GM23338 (cell line): ENCODE results near the gene TSKS. TPM values are rescaled to one million over a fixed set of nuclear protein-coding genes. Genes with fewer than 3 reads are reported as not detected.

Experiments used
- ATAC-seq: fragments of 200-7000 bp; cut with Tn5 transposase; 3 replicates; pipeline ENCODE4 v1.9.1; 2020
- DNase-seq: peaks from one replicate; pipeline ENCODE4 v3.0.0-alpha.2; 2015; ENCODE audit warnings: low spot score
- H2AFZ ChIP-seq: fragments of 200-600 bp; sonication (generic); 2 replicates; pipeline ENCODE4 v1.8.0; 2016; ENCODE audit warnings: antibody characterized with exemption, mild to moderate bottlenecking, moderate library complexity
- H3F3A ChIP-seq: fragments of 200-600 bp; sonication (generic); replicated peaks from 2 replicates; pipeline ENCODE4 v1.8.0; 2017; ENCODE audit warnings: antibody characterized with exemption, mixed run types, low read depth
- H3K27ac ChIP-seq: fragments of 200-600 bp; sonication (generic); 2 replicates; pipeline ENCODE4 v1.6.1; 2016; ENCODE audit warnings: low read depth
- H3K27me3 ChIP-seq: fragments of 200-600 bp; sonication (generic); 2 replicates; pipeline ENCODE4 v1.8.0; 2016; ENCODE audit warnings: mild to moderate bottlenecking, mixed run types, moderate library complexity; ENCODE audit not compliant: insufficient read depth
- H3K36me3 ChIP-seq: fragments of 200-600 bp; sonication (generic); 2 replicates; pipeline ENCODE4 v1.8.0; 2016; ENCODE audit warnings: mild to moderate bottlenecking; ENCODE audit not compliant: insufficient read depth
- H3K4me1 ChIP-seq: fragments of 200-600 bp; sonication (generic); 2 replicates; pipeline ENCODE4 v1.8.0; 2016; ENCODE audit warnings: mild to moderate bottlenecking, moderate library complexity; ENCODE audit not compliant: insufficient read depth
- H3K4me2 ChIP-seq: fragments of 200-600 bp; sonication (generic); 2 replicates; pipeline ENCODE4 v1.7.1; 2017; ENCODE audit warnings: mixed run types
- H3K4me3 ChIP-seq: fragments of 200-600 bp; sonication (generic); 2 replicates; pipeline ENCODE4 v1.6.1; 2016; ENCODE audit warnings: mixed run types
- H3K79me2 ChIP-seq: fragments of 200-600 bp; sonication (generic); replicated peaks from 2 replicates; pipeline ENCODE4 v1.8.0; 2017; ENCODE audit warnings: mild to moderate bottlenecking; ENCODE audit not compliant: insufficient read depth
- H3K9me2 ChIP-seq: fragments of 200-600 bp; sonication (generic); 2 replicates; pipeline ENCODE4 v1.8.0; 2017; ENCODE audit not compliant: insufficient read depth
- H4K20me1 ChIP-seq: fragments of 200-600 bp; sonication (generic); replicated peaks from 2 replicates; pipeline ENCODE4 v1.8.0; 2017; ENCODE audit warnings: mild to moderate bottlenecking; ENCODE audit not compliant: insufficient read depth
- H3K27ac Mint-ChIP-seq: 2 replicates; pipeline ENCODE4 v1.8.0; 2020; ENCODE audit warnings: inconsistent platforms, mild to moderate bottlenecking, moderate library complexity, mixed read lengths
- H3K27me3 Mint-ChIP-seq: 3 replicates; pipeline ENCODE4 v1.8.0; 2022; ENCODE audit warnings: low read depth, mild to moderate bottlenecking, moderate library complexity, mixed read lengths, inconsistent platforms; ENCODE audit not compliant: insufficient read depth, poor library complexity
- H3K36me3 Mint-ChIP-seq: 3 replicates; pipeline ENCODE4 v1.8.0; 2021; ENCODE audit warnings: low read depth, mild to moderate bottlenecking, inconsistent platforms, moderate library complexity, mixed read lengths
- H3K4me1 Mint-ChIP-seq: 3 replicates; pipeline ENCODE4 v1.8.0; 2020; ENCODE audit warnings: mild to moderate bottlenecking, inconsistent platforms, mixed read lengths
- H3K4me3 Mint-ChIP-seq: 3 replicates; pipeline ENCODE4 v1.8.0; 2021; ENCODE audit warnings: moderate library complexity, mild to moderate bottlenecking, inconsistent platforms, mixed read lengths
- H3K9me3 Mint-ChIP-seq: 3 replicates; pipeline ENCODE4 v1.8.0; 2020; ENCODE audit warnings: moderate library complexity, mild to moderate bottlenecking, inconsistent platforms, mixed read lengths
- CREB1 ChIP-seq: fragments of 250-450 bp; sonication (Bioruptor Pico); IDR thresholded peaks from 2 replicates; pipeline ENCODE4 v1.5.0; 2020; ENCODE audit warnings: low read depth, mild to moderate bottlenecking, moderate library complexity
- JUNB ChIP-seq: IDR thresholded peaks from one replicate; pipeline ENCODE4 v1.6.1; 2016; ENCODE audit warnings: antibody characterized with exemption; ENCODE audit not compliant: unreplicated experiment
- POLR2AphosphoS5 ChIP-seq: IDR thresholded peaks from 2 replicates; pipeline ENCODE4 v1.6.1; 2016; ENCODE audit warnings: antibody characterized with exemption, low read depth
- REST ChIP-seq: IDR thresholded peaks from one replicate; pipeline ENCODE4 v1.6.1; 2018; ENCODE audit warnings: antibody characterized with exemption; ENCODE audit not compliant: unreplicated experiment
- polyA plus RNA-seq: library from polyadenylated mRNA; unstranded; fragments of >200 nt; fragmentation: Nextera tagmentation; extraction: Ambion mirVana; gene quantifications from 2 replicates; pipeline ENCODE4 v1.2.1, GENCODE V29; 2016
- total RNA-seq: library from RNA; depleted of rRNA; stranded (reverse); fragments of >200 nt; shearing (Covaris generic); gene quantifications from 2 replicates; pipeline ENCODE4 v1.2.3, GENCODE V29; 2014
- TF ChIP-seq, protein P1 (sequence below): fragments of 250-450 bp; sonication (Bioruptor Pico); IDR thresholded peaks from 2 replicates; pipeline ENCODE4 v1.5.0; 2020; ENCODE audit warnings: mild to moderate bottlenecking, moderate library complexity
- TF ChIP-seq, protein P2 (sequence below): IDR thresholded peaks from 2 replicates; pipeline ENCODE4 v1.6.1; 2016; ENCODE audit warnings: antibody characterized with exemption

TSKS gene
- total and polyA plus RNA-seq, 2 experiments from 2014 or later, result 0.99 TPM; not detected in 1

DNA sequence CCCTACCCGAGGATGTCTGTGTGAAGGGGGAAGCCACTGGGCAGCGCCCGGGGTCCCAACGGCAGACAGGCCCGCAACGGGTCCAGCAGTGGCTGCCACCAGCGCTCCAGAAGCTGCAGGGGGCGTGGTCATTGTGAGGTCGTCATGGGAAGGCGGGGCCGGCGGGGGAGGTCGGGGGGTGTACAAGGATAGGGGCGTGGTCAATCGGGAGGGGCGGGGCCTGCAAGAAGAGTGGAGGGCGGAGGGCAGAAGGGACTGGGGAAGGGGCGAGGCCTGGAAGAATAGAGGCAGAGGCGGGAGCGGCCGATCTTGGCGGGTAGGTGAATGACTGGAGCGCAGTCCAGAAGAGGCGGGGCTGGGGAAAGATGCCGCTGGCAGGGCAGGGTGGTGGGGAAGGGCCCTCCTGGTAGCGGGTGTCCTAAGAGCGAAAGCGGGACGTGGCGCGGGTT is 45.6 kb upstream of the TSKS start:
- Histone ChIP-seq H3K4me2 (peak overlapping the region; percentile 87), H2AFZ (peak overlapping the region; percentile 68; the same call in 1 of the 2 replicates), H3K36me3 (no peaks in the 10 kb centered on the region; the same call in 1 of the 2 replicates), H3K27me3 (no peaks in the 10 kb centered on the region), H3K4me1 (peaks cover 25% of the 10 kb centered on the region; the same call in 1 of the 2 replicates), H4K20me1 (no peaks in the 10 kb centered on the region; the same call in 1 of the 2 replicates), H3K27ac (peak overlapping the region; percentile 55), H3K4me3 (peak overlapping the region; percentile 63), H3K9me2 (no peaks in the 10 kb centered on the region), H3F3A (peaks cover 29% of the 10 kb centered on the region), H3K79me2 (no peaks in the 10 kb centered on the region)
- H3K27ac Mint-ChIP-seq, result peak overlapping the region; percentile 56; the same call in 1 of the 2 replicates
- DNase-seq, result peak; percentile 99
- ATAC-seq, result peak; percentile 67
- H3K36me3 Mint-ChIP-seq, result peaks cover 31% of the 10 kb centered on the region
- peaks cover 25% of the 10 kb centered on the region for H3K4me1 Mint-ChIP-seq
- TF ChIP-seq POLR2AphosphoS5 (peak; percentile 76), CREB1 (CRISPR knock-in tag) (peak; percentile 73)
- TF ChIP-seq, protein P1, sequence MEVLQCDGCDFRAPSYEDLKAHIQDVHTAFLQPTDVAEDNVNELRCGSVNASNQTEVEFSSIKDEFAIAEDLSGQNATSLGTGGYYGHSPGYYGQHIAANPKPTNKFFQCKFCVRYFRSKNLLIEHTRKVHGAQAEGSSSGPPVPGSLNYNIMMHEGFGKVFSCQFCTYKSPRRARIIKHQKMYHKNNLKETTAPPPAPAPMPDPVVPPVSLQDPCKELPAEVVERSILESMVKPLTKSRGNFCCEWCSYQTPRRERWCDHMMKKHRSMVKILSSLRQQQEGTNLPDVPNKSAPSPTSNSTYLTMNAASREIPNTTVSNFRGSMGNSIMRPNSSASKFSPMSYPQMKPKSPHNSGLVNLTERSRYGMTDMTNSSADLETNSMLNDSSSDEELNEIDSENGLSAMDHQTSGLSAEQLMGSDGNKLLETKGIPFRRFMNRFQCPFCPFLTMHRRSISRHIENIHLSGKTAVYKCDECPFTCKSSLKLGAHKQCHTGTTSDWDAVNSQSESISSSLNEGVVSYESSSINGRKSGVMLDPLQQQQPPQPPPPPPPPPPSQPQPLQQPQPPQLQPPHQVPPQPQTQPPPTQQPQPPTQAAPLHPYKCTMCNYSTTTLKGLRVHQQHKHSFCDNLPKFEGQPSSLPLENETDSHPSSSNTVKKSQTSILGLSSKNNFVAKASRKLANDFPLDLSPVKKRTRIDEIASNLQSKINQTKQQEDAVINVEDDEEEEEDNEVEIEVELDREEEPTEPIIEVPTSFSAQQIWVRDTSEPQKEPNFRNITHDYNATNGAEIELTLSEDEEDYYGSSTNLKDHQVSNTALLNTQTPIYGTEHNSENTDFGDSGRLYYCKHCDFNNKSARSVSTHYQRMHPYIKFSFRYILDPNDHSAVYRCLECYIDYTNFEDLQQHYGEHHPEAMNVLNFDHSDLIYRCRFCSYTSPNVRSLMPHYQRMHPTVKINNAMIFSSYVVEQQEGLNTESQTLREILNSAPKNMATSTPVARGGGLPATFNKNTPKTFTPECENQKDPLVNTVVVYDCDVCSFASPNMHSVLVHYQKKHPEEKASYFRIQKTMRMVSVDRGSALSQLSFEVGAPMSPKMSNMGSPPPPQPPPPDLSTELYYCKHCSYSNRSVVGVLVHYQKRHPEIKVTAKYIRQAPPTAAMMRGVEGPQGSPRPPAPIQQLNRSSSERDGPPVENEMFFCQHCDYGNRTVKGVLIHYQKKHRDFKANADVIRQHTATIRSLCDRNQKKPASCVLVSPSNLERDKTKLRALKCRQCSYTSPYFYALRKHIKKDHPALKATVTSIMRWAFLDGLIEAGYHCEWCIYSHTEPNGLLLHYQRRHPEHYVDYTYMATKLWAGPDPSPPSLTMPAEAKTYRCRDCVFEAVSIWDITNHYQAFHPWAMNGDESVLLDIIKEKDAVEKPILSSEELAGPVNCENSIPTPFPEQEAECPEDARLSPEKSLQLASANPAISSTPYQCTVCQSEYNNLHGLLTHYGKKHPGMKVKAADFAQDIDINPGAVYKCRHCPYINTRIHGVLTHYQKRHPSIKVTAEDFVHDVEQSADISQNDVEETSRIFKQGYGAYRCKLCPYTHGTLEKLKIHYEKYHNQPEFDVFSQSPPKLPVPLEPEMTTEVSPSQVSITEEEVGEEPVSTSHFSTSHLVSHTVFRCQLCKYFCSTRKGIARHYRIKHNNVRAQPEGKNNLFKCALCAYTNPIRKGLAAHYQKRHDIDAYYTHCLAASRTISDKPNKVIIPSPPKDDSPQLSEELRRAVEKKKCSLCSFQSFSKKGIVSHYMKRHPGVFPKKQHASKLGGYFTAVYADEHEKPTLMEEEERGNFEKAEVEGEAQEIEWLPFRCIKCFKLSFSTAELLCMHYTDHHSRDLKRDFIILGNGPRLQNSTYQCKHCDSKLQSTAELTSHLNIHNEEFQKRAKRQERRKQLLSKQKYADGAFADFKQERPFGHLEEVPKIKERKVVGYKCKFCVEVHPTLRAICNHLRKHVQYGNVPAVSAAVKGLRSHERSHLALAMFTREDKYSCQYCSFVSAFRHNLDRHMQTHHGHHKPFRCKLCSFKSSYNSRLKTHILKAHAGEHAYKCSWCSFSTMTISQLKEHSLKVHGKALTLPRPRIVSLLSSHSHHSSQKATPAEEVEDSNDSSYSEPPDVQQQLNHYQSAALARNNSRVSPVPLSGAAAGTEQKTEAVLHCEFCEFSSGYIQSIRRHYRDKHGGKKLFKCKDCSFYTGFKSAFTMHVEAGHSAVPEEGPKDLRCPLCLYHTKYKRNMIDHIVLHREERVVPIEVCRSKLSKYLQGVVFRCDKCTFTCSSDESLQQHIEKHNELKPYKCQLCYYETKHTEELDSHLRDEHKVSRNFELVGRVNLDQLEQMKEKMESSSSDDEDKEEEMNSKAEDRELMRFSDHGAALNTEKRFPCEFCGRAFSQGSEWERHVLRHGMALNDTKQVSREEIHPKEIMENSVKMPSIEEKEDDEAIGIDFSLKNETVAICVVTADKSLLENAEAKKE, result no peak
- peak overlapping the region; percentile 81 for H3K4me3 Mint-ChIP-seq
- H3K27me3 Mint-ChIP-seq, result peaks cover 28% of the 10 kb centered on the region
- no peaks in the 10 kb centered on the region; the same call in 2 of the 3 replicates for H3K9me3 Mint-ChIP-seq

DNA sequence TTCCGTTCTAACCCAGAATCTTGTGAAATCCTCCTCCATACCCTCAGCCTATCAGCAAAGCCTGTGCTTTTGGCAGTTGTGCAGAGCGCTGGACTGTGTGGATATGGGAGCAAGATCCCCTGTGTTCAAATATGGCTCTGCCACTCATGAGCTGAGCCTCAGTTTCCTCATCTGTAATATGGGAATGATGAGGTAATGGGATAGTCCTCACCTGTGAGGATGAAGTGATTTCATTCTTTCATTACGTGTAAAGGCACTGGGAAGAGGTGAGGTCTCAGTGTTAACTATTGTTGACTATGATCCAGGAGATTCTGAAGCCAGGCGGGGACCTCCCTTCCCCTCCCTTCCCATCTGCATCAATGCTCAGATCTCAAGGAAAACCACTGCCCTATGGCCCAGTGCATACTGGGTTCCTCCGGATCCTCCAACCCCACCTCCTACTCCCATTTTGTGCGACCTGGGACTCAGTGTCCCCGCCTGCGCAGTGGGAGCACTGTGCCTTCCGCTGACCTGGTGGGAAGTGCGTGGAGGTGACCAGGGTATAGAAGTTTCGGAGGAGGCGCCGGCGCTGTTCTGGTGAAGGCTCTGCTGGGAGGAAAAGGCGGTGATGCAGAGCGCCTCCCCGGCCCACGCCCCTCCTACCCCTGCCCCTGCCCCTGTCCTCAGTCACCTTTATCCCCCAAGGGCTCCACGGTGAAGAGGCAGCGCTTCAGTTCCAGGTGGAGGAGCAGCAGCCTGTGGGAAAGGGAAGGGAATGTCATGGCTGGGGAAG is 45.0 kb upstream of the TSKS start:
- ATAC-seq (peak; percentile 7), DNase-seq (peak; percentile 61)
- peaks cover 37% of the 10 kb centered on the region for H3K36me3 Mint-ChIP-seq
- peak overlapping the region; percentile 81 for H3K4me3 Mint-ChIP-seq
- H3K4me1 Mint-ChIP-seq, result peaks cover 32% of the 10 kb centered on the region
- H3K4me3 ChIP-seq, result peak overlapping the region; percentile 63
- no peaks in the 10 kb centered on the region; the same call in 1 of the 2 replicates for H3K36me3 ChIP-seq
- H3K4me1 ChIP-seq, result peaks cover 25% of the 10 kb centered on the region; the same call in 1 of the 2 replicates
- H3K27me3 ChIP-seq, result no peaks in the 10 kb centered on the region
- no peak overlapping the region for H2AFZ ChIP-seq
- H4K20me1 ChIP-seq, result no peaks in the 10 kb centered on the region; the same call in 1 of the 2 replicates
- peaks cover 22% of the 10 kb centered on the region for H3K27me3 Mint-ChIP-seq
- 0 out of 2 replicates have a peak overlapping the region, but pooled peaks have one; percentile 56 for H3K27ac Mint-ChIP-seq
- H3F3A ChIP-seq, result peaks cover 31% of the 10 kb centered on the region
- H3K4me2 ChIP-seq, result peak overlapping the region; percentile 82
- no peaks in the 10 kb centered on the region; the same call in 2 of the 3 replicates for H3K9me3 Mint-ChIP-seq
- H3K79me2 ChIP-seq, result no peaks in the 10 kb centered on the region
- no peaks in the 10 kb centered on the region for H3K9me2 ChIP-seq
- H3K27ac ChIP-seq, result peak overlapping the region; percentile 55; the same call in 1 of the 2 replicates
- no peak for TF ChIP-seq POLR2AphosphoS5
- TF ChIP-seq JUNB, result no peak
- TF ChIP-seq, protein P2, sequence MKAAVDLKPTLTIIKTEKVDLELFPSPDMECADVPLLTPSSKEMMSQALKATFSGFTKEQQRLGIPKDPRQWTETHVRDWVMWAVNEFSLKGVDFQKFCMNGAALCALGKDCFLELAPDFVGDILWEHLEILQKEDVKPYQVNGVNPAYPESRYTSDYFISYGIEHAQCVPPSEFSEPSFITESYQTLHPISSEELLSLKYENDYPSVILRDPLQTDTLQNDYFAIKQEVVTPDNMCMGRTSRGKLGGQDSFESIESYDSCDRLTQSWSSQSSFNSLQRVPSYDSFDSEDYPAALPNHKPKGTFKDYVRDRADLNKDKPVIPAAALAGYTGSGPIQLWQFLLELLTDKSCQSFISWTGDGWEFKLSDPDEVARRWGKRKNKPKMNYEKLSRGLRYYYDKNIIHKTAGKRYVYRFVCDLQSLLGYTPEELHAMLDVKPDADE, result no peak
- no peak for TF ChIP-seq CREB1 (CRISPR knock-in tag)
- TF ChIP-seq REST, result no peak
